Lung (tissue), 12 donors: ENCODE results near the gene CXCL17. TPM values are rescaled to one million over a fixed set of nuclear protein-coding genes. Genes with fewer than 3 reads are reported as not detected.

Experiments used
- ATAC-seq: fragments of 200-7000 bp; cut with Tn5 transposase; one replicate; pipeline ENCODE4 v1.9.1; 2020; ENCODE audit warnings: moderate number of reproducible peaks; ENCODE audit not compliant: insufficient read depth, low FRiP score
- DNase-seq, 3 donors: peaks; one replicate each; pipeline ENCODE4 v3.0.0-alpha.2; 2013 to 2017
- H3K27ac ChIP-seq, 2 donors: one replicate each; pipeline ENCODE4 v1.5.1; 2013; ENCODE audit warnings: mild to moderate bottlenecking in 2 of 2, moderate library complexity in 2 of 2, control low read depth in 1 of 2, inconsistent platforms in 1 of 2, low read depth in 1 of 2, low read length in 1 of 2
- H3K27me3 ChIP-seq, 3 donors: one replicate each; pipeline ENCODE4 v1.5.1; 2013; ENCODE audit warnings: low read length in 2 of 3; ENCODE audit not compliant: control insufficient read depth in 3 of 3, insufficient read depth in 3 of 3
- H3K36me3 ChIP-seq, 4 donors: one replicate each; pipeline ENCODE4 v1.5.1; 2013; ENCODE audit warnings: low read length in 4 of 4, mild to moderate bottlenecking in 1 of 4, moderate library complexity in 1 of 4; ENCODE audit not compliant: control insufficient read depth in 4 of 4, insufficient read depth in 4 of 4
- H3K4me1 ChIP-seq, 5 donors: one replicate each; pipeline ENCODE4 v1.5.1; 2013; ENCODE audit warnings: low read length in 5 of 5, mild to moderate bottlenecking in 2 of 5, moderate library complexity in 1 of 5; ENCODE audit not compliant: control insufficient read depth in 5 of 5, insufficient read depth in 5 of 5
- H3K4me3 ChIP-seq: one replicate; pipeline ENCODE4 v1.5.1; 2013; ENCODE audit warnings: mild to moderate bottlenecking, control low read depth, moderate library complexity
- H3K9ac ChIP-seq, 2 donors: one replicate each; pipeline ENCODE4 v1.5.1; 2013; ENCODE audit warnings: low read length in 2 of 2, control low read depth in 1 of 2; ENCODE audit not compliant: insufficient read depth in 1 of 2
- H3K9me3 ChIP-seq, 4 donors: one replicate each; pipeline ENCODE4 v1.5.1; 2013; ENCODE audit warnings: low read length in 3 of 4, mild to moderate bottlenecking in 1 of 4, moderate library complexity in 1 of 4; ENCODE audit not compliant: control insufficient read depth in 4 of 4, insufficient read depth in 3 of 4
- WGBS, 2 donors: extraction: QIAGEN DNeasy Blood & Tissue Kit; methylation state at CpG; one replicate each; pipeline ENCODE4 v1.1.7; 2013; 5-methylcytosine and 5-hydroxymethylcytosine counted together
- polyA plus RNA-seq, 2 donors: library from polyadenylated mRNA; stranded (reverse); fragments of 200-250 nt; gene quantifications; one replicate each; pipeline ENCODE4 v1.2.1, GENCODE V29; 2013
- total RNA-seq, 2 donors: library from RNA; depleted of rRNA in 1 of 2; stranded (reverse); fragments of >200 nt in 1 of 2; gene quantifications; one replicate each; pipeline ENCODE4 v1.2.1, GENCODE V29; 2014 to 2021
- TF ChIP-seq, protein P1 (sequence below): IDR thresholded peaks from 2 replicates; pipeline ENCODE4 v1.5.1; 2012; ENCODE audit warnings: mild to moderate bottlenecking; ENCODE audit errors: control extremely low read depth, extremely low read depth
- donor health status: control.
- donor health status: control.
- donor health status: Bipolar disorder and iron deficiency.
- donor health status: healthy.
- donor health status: DM: yes; HTN: yes; CAD: no.

The CXCL17 gene
- total and polyA plus RNA-seq, 4 donors = 98.9 to 688 (median 221) TPM

DNA sequence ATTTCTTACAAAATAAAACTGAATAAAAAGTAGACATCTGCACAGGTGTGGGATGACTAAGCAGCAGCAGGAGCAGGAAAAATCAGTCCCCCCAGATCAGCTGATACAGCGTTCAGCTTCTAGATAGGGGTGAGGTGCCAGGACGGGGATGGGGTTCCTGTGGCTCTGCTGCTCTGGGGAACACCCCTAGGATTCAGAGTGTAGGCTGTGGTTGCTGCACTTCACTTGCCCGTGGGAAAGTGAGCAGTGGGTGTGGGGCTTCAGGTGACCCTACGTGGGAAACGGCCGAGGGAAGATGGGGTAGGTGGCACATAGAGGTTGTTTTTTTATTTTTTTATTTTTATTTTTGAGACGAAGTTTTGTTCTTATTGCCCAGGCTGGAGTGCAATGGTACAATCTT lies 3.2 kb upstream of the CXCL17 start:
- Histone ChIP-seq H3K9me3 (no peaks in the 10 kb centered on the region), H3K9ac (no peak overlapping the region), H3K36me3 (no peaks in the 10 kb centered on the region), H3K4me3 (no peak overlapping the region), H3K4me1 (peaks cover 0 to 28% (median 3%) of the 10 kb centered on the region in 5 donors), H3K27me3 (no peaks in the 10 kb centered on the region), H3K27ac (no peak overlapping the region)
- TF ChIP-seq, protein P1, sequence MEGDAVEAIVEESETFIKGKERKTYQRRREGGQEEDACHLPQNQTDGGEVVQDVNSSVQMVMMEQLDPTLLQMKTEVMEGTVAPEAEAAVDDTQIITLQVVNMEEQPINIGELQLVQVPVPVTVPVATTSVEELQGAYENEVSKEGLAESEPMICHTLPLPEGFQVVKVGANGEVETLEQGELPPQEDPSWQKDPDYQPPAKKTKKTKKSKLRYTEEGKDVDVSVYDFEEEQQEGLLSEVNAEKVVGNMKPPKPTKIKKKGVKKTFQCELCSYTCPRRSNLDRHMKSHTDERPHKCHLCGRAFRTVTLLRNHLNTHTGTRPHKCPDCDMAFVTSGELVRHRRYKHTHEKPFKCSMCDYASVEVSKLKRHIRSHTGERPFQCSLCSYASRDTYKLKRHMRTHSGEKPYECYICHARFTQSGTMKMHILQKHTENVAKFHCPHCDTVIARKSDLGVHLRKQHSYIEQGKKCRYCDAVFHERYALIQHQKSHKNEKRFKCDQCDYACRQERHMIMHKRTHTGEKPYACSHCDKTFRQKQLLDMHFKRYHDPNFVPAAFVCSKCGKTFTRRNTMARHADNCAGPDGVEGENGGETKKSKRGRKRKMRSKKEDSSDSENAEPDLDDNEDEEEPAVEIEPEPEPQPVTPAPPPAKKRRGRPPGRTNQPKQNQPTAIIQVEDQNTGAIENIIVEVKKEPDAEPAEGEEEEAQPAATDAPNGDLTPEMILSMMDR = no peak
- WGBS, 2 donors = 85 to 86% methylated on average over 7 of the region's 7 CpGs
- no peak for DNase-seq
- ATAC-seq = no peak

GRCh38 chr19:42443944-42444398 lies 1.2 kb upstream of the CXCL17 start:
- no peaks in the 10 kb centered on the region for H3K27me3 ChIP-seq
- H3K9me3 ChIP-seq = no peaks in the 10 kb centered on the region
- peak overlapping the region in 1 of 2 donors; percentile 73 for H3K27ac ChIP-seq
- ATAC-seq (no peak), DNase-seq (peak in 2 of 3 donors; percentile 28 to 29)
- peaks cover 0 to 30% (median 0%) of the 10 kb centered on the region in 5 donors for H3K4me1 ChIP-seq
- 69 to 84% methylated on average over 4 of the region's 4 CpGs for WGBS, 2 donors
- no peaks in the 10 kb centered on the region for H3K36me3 ChIP-seq
- TF ChIP-seq, protein P1 = no peak
- no peak overlapping the region for H3K4me3 ChIP-seq
- H3K9ac ChIP-seq = no peak overlapping the region

DNA sequence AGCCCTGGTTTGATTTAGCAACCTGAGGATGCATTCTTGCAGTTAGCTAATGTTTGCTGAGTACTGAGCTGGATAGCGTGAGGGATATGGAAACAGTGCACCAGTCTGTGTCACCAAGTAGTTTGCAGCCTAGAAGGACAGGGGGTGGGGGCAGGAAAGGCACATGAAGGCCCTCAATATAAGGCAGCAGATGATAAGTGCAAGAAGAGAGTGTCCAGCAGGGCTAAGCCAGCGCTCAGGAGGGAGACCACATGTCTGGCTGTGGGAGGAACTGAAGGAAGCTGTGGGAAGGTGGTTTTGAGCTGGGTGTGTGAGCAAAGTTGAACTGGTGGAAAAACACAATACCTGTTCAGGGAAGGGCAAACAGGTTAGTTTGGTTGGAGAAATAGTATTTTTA lies 1.7 kb downstream of the CXCL17 start:
- no peaks in the 10 kb centered on the region for H3K9me3 ChIP-seq
- H3K4me1 ChIP-seq = peaks cover 0 to 30% (median 0%) of the 10 kb centered on the region in 5 donors
- peak; percentile 23 for ATAC-seq
- peak overlapping the region in 1 of 2 donors; percentile 82 for H3K27ac ChIP-seq
- H3K4me3 ChIP-seq = no peak overlapping the region
- no peaks in the 10 kb centered on the region for H3K27me3 ChIP-seq
- no peak overlapping the region for H3K9ac ChIP-seq
- no peaks in the 10 kb centered on the region for H3K36me3 ChIP-seq
- DNase-seq = peak in 2 of 3 donors; percentile 29 to 56
- TF ChIP-seq, protein P1 = no peak
- 27 to 34% methylated on average over 2 of the region's 2 CpGs for WGBS, 2 donors
